Activated T-cell treated with anti-CD3 and anti-CD28 coated beads, Interleukin-2, amount 50 U/mL, for 72 hours (primary cell): Measurements from ENCODE around the gene IRF2BP1. TPM values are rescaled to one million over a fixed set of nuclear protein-coding genes. Genes with fewer than 3 reads are reported as not detected.
"Not testable (repeated sequence)": the region's sequence is repeated elsewhere in the genome, so short reads cannot be mapped to it uniquely, and the experiment has no call there.

Source experiments
- ATAC-seq, 2 donors: fragments of 150-1000 bp; cut with Tn5 transposase; replicated peaks in 1 of 2; 2 replicates each; pipeline ENCODE4 v1.10.0; 2021; ENCODE audit warnings: moderate library complexity in 2 of 2, mild to moderate bottlenecking in 1 of 2
- DNase-seq, 2 donors: peaks; one replicate each; pipeline ENCODE4 v3.0.0; 2021 to 2022; ENCODE audit warnings: mixed read lengths in 1 of 2
- H3K27ac Mint-ChIP-seq: one replicate; pipeline ENCODE4 v1.8.0; 2022; ENCODE audit warnings: mild to moderate bottlenecking, moderate library complexity, mixed read lengths
- H3K27me3 Mint-ChIP-seq: one replicate; pipeline ENCODE4 v1.8.0; 2022; ENCODE audit warnings: low read depth, mixed read lengths
- H3K36me3 Mint-ChIP-seq, 2 donors: one replicate each; pipeline ENCODE4 v1.8.0; 2022; ENCODE audit warnings: mixed read lengths in 2 of 2, mild to moderate bottlenecking in 1 of 2; ENCODE audit not compliant: insufficient read depth in 2 of 2
- H3K4me1 Mint-ChIP-seq: one replicate; pipeline ENCODE4 v1.8.0; 2022; ENCODE audit warnings: low read depth, mixed read lengths
- H3K4me3 Mint-ChIP-seq, 2 donors: one replicate each; pipeline ENCODE4 v1.8.0; 2022; ENCODE audit warnings: mild to moderate bottlenecking in 2 of 2, mixed read lengths in 2 of 2, moderate library complexity in 2 of 2
- H3K9me3 Mint-ChIP-seq, 2 donors: one replicate each; pipeline ENCODE4 v1.8.0; 2022; ENCODE audit warnings: mixed read lengths in 2 of 2
- total RNA-seq, 2 donors: library from RNA; stranded (reverse); gene quantifications; one replicate each; pipeline ENCODE4 v1.2.3, GENCODE V29; 2022

The IRF2BP1 gene
- total RNA-seq, 2 donors from 2014 or later, result 16.3 to 19.9 TPM

GRCh38 chr19:45899253-45899652 is 13.3 kb upstream of the IRF2BP1 start:
- no peaks in the 10 kb centered on the region for H3K27me3 Mint-ChIP-seq
- no peak overlapping the region for H3K4me3 Mint-ChIP-seq

GRCh38 chr19:45897261-45897812 is 11.4 kb upstream of the IRF2BP1 start:
- Mint-ChIP-seq H3K4me1 (peaks cover 17% of the 10 kb centered on the region), H3K36me3 (peaks cover 7 to 11% of the 10 kb centered on the region in 2 donors), H3K27me3 (no peaks in the 10 kb centered on the region), H3K4me3 (no peak overlapping the region), H3K9me3 (no peaks in the 10 kb centered on the region), H3K27ac (no peak overlapping the region)
- ATAC-seq (no peak), DNase-seq (no peak)

More at GRCh38 chr19:45899253-45899652, 13.3 kb upstream of the IRF2BP1 start:
- H3K4me1 Mint-ChIP-seq, result peaks cover 19% of the 10 kb centered on the region
- H3K27ac Mint-ChIP-seq, result no peak overlapping the region
- peaks cover 7 to 11% of the 10 kb centered on the region in 2 donors for H3K36me3 Mint-ChIP-seq
- DNase-seq, result no peak
- H3K9me3 Mint-ChIP-seq, result no peaks in the 10 kb centered on the region
- no peak for ATAC-seq

GRCh38 chr19:45895983-45896599 is 10.2 kb upstream of the IRF2BP1 start:
- H3K4me1 Mint-ChIP-seq, result peaks cover 17% of the 10 kb centered on the region
- H3K9me3 Mint-ChIP-seq, H3K27me3 Mint-ChIP-seq, H3K27ac Mint-ChIP-seq, DNase-seq, ATAC-seq, H3K4me3 Mint-ChIP-seq: not testable (repeated sequence)
- peaks cover 5 to 11% of the 10 kb centered on the region in 2 donors for H3K36me3 Mint-ChIP-seq

- H3K36me3 Mint-ChIP-seq, result peaks cover 5 to 11% of the 10 kb centered on the region in 2 donors
- DNase-seq (no peak), ATAC-seq (no peak)
- no peak overlapping the region for H3K27ac Mint-ChIP-seq
- peaks cover 12% of the 10 kb centered on the region for H3K4me1 Mint-ChIP-seq
- H3K9me3 Mint-ChIP-seq, result no peaks in the 10 kb centered on the region
- H3K4me3 Mint-ChIP-seq, result no peak overlapping the region
- no peaks in the 10 kb centered on the region for H3K27me3 Mint-ChIP-seq
Observed at GRCh38 chr19:45895519-45895972, 9.6 kb upstream of the IRF2BP1 start.

DNA sequence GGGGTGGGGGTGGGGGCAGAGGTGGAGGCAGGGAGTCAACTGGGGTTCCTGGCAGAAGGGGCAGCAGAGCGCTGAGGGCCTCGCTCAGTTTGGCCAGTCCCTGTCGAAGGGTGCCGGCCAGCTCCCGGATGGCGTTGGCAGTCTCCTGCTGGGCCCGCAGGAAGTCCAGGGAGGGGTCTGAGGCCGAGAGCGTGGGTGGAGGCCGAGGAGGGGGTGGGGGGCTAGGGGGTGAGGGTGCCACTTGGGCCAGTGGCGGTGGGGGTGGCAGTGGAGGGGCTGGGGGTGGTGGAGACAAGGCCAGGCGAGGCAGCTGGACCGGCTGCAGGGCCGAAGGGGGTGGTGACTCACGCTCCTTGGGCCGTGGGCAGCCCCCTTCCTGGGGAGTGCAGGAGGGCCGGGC is 4.9 kb upstream of the IRF2BP1 start:
- Mint-ChIP-seq H3K27me3 (no peaks in the 10 kb centered on the region), H3K4me1 (peaks cover 11% of the 10 kb centered on the region), H3K36me3 (peaks cover 0 to 8% of the 10 kb centered on the region in 2 donors), H3K4me3 (no peak overlapping the region), H3K27ac (no peak overlapping the region), H3K9me3 (no peaks in the 10 kb centered on the region)
- DNase-seq, result no peak
- no peak for ATAC-seq

GRCh38 chr19:45889210-45889885 is 3.4 kb upstream of the IRF2BP1 start:
- Mint-ChIP-seq H3K36me3 (no peaks in the 10 kb centered on the region), H3K4me3 (no peak overlapping the region), H3K4me1 (peaks cover 16% of the 10 kb centered on the region), H3K27me3 (no peaks in the 10 kb centered on the region), H3K9me3 (no peaks in the 10 kb centered on the region), H3K27ac (no peak overlapping the region)
- DNase-seq, result no peak
- ATAC-seq, result no peak

DNA sequence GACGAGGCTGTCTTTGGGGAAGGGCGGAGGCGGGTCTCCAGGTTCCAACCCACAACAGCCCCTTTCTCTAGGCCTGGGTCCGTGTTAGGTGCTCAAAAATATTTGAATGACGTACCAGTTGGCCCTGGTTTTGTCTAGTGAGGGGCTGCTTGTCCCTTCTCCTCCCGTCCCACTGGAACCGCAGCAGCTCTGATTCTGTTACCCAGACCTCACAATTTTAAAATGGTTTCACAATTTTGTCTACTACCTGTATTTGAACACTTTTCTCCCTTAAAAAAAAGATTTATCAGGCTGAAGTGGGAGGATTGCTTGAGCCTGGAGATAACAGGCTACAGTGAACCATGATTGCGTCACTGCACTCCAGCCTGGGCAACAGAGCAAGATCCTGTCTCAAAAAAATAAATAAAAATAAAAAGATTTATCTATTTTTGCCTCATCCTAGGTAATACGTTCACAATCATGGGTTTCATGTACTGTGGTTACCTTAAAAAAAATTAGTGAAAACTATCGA is 1.3 kb upstream of the IRF2BP1 start:
- H3K4me3 Mint-ChIP-seq, result peak overlapping the region; percentile 99 to 100
- peaks cover 0 to 2% of the 10 kb centered on the region in 2 donors for H3K36me3 Mint-ChIP-seq
- H3K4me1 Mint-ChIP-seq, result peaks cover 23% of the 10 kb centered on the region
- H3K27me3 Mint-ChIP-seq, result no peaks in the 10 kb centered on the region
- H3K9me3 Mint-ChIP-seq, result no peaks in the 10 kb centered on the region
- DNase-seq (no peak), ATAC-seq (no peak)
- H3K27ac Mint-ChIP-seq, result peak overlapping the region; percentile 96

DNA sequence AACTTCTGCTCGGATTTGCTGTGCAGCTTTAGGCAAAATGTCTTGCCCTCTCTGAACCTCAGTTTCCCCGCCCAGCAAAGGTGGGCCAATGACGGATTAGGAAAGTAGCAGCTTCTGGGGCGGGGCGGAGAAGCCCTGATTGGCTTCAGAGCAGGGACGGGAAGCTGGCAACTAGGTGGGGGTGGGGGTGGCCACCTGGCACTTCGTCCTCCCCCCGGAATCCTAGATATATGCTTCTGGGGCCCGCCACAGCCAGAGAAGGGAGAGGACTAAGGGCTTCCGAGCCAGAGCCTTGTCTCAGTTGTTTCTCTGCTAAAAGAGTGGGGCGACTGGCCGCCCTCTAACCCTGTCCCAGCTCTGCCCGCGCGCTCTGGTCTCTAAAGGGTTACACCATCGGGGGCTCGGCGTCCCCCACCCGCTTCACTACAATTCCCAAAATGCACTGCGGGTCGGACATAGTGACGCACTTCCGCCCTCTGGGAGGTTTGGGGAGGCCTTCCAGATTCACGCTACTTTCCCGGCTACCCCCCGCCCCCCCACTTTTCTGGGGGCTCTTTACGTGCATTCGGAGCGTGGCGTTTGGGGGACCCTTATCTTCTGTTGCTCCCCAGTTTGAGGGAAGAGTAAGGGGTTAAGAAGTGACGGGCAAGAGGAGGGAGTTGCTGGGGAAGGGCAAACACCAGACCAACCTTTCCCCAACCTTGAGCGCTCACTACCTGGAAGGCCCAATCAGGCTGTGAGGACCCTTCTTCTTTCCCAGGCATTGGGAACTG is 672 bp upstream of the IRF2BP1 start:
- DNase-seq (peak; percentile 89 to 95), ATAC-seq (peak; percentile 83 to 84)
- peaks cover 29% of the 10 kb centered on the region for H3K4me1 Mint-ChIP-seq
- no peaks in the 10 kb centered on the region for H3K9me3 Mint-ChIP-seq
- H3K36me3 Mint-ChIP-seq, result peaks cover 0 to 2% of the 10 kb centered on the region in 2 donors
- H3K4me3 Mint-ChIP-seq, result peak overlapping the region; percentile 99 to 100
- H3K27ac Mint-ChIP-seq, result peak overlapping the region; percentile 96
- H3K27me3 Mint-ChIP-seq, result no peaks in the 10 kb centered on the region

DNA sequence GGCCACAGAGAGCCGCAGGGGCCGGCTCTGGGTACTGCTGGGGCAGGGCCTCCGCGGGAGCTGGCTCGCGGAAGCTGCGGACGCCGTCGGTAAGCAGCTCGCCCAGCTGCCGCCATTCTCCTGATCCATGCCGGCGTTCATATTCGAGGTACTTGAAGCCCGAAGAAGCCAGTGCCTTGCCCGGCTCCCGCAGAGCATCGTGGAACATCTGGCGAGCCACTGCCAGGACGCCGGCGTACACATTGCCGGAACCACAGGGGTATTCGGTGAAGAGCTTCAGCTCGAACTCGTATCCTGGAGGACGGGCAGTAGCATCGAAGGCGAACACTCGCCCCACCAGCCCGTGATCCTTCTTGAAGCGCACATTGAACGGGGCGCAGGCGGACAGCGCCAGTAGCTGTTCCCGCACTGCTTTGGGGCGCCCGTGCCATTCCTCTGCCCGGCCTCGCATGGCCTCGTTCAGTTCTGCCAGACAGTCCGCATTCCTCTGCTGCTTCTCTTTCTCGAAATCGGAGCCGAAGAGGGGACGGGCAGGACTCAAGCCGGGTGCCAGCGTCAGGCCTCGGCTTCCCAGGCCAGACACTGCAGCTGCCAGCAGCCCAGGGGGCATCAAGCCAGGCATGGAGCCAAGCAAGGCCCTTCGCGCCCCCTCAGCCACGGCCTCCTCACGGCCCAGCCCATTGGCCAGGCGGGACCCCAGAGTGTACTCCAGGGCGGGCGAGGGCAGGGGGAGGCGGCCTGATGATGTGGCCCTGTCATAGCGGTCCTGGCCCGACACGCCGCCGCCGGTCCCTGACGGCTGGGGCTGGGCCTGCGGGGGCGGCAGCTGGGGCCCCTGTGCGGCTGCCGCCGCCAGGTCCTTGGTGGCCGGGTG is 1.0 kb downstream of the IRF2BP1 start:
- peak overlapping the region; percentile 66 to 74 for H3K4me3 Mint-ChIP-seq
- H3K4me1 Mint-ChIP-seq, result peaks cover 34% of the 10 kb centered on the region
- peaks cover 0 to 2% of the 10 kb centered on the region in 2 donors for H3K36me3 Mint-ChIP-seq
- no peaks in the 10 kb centered on the region for H3K27me3 Mint-ChIP-seq
- peak in 1 of 2 donors; percentile 3 for ATAC-seq
- no peaks in the 10 kb centered on the region for H3K9me3 Mint-ChIP-seq
- peak; percentile 49 to 50 for DNase-seq
- no peak overlapping the region for H3K27ac Mint-ChIP-seq

DNA sequence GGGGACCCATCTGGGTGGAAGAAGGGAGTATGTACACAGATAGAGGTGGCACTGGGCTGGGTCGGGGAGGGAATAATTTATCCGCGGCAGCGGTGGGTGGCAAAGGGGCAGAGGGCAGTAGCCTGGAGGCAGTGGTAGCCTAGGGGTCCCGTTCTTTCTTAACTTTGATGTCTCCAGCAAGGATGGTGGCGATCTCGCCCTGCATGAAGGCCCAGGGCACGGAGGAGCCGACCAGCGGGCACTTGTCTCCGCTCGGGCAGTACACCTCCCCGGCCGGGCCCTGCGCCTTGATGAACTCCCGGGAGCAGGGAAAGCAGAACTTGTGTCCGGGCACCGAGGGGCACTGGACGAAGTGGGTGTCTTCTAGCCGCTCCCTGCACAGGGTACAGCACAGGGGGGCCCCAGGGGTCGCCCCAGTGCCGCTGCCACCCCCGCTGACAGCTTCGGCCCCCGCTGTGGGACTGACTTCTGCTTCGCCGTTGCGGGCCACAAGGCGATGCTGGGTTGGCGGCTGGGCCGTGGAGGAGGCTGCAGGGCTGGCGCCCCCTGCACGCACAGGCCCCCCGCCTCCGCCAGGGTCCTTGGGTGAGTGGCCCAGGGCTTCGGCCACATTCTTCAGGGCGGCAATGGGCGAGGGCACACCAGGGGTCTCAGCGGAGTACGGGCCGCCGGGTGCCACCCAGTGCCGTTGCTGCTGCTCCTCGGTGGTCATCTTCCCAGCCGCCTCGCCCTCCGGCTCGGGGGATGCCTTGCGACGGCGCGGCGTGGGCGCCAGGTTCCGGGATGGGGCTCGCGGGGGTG is 1.9 kb downstream of the IRF2BP1 start:
- DNase-seq, result no peak
- no peaks in the 10 kb centered on the region for H3K27me3 Mint-ChIP-seq
- H3K4me3 Mint-ChIP-seq, result peak overlapping the region; percentile 84 to 89
- peaks cover 0 to 2% of the 10 kb centered on the region in 2 donors for H3K36me3 Mint-ChIP-seq
- H3K4me1 Mint-ChIP-seq, result peaks cover 34% of the 10 kb centered on the region
- H3K27ac Mint-ChIP-seq, result no peak overlapping the region
- ATAC-seq, result no peak
- H3K9me3 Mint-ChIP-seq, result no peaks in the 10 kb centered on the region

- Mint-ChIP-seq H3K9me3 (no peaks in the 10 kb centered on the region), H3K4me1 (peaks cover 36% of the 10 kb centered on the region), H3K4me3 (peak overlapping the region; percentile 84 to 89), H3K27ac (peak overlapping the region; percentile 10), H3K27me3 (no peaks in the 10 kb centered on the region), H3K36me3 (peaks cover 0 to 2% of the 10 kb centered on the region in 2 donors)
- ATAC-seq (no peak), DNase-seq (no peak)
Observed at GRCh38 chr19:45883586-45883880, 2.4 kb downstream of the IRF2BP1 start.
